ENCODE measurements around the gene LONP2.

LONP2 gene, protein sequence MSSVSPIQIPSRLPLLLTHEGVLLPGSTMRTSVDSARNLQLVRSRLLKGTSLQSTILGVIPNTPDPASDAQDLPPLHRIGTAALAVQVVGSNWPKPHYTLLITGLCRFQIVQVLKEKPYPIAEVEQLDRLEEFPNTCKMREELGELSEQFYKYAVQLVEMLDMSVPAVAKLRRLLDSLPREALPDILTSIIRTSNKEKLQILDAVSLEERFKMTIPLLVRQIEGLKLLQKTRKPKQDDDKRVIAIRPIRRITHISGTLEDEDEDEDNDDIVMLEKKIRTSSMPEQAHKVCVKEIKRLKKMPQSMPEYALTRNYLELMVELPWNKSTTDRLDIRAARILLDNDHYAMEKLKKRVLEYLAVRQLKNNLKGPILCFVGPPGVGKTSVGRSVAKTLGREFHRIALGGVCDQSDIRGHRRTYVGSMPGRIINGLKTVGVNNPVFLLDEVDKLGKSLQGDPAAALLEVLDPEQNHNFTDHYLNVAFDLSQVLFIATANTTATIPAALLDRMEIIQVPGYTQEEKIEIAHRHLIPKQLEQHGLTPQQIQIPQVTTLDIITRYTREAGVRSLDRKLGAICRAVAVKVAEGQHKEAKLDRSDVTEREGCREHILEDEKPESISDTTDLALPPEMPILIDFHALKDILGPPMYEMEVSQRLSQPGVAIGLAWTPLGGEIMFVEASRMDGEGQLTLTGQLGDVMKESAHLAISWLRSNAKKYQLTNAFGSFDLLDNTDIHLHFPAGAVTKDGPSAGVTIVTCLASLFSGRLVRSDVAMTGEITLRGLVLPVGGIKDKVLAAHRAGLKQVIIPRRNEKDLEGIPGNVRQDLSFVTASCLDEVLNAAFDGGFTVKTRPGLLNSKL

GRCh38 chr16:48244080-48244862, at the start of gene LONP2:
Gene LONP2 (plus strand): TSS chr16:48244300. CDS start chr16:48244389, 89 bp downstream.
- TF ChIP-seq ZFX (IDR thresholded peaks at IDR 0.05) (peak; percentile 99), CTCF (conservative IDR thresholded peaks at IDR 0.05) (no peak)
- H3K27ac ChIP-seq = peak within 1 kb of the TSS; percentile 93

- H3K27ac ChIP-seq = no peak overlapping the region
- TF ChIP-seq CTCF (conservative IDR thresholded peaks at IDR 0.05) (no peak), ZFX (IDR thresholded peaks at IDR 0.05) (no peak)
Observed at GRCh38 chr16:48194828-48195556, 49.1 kb upstream of the LONP2 start.

- no peak overlapping the region for H3K27ac ChIP-seq
- TF ChIP-seq ZFX (IDR thresholded peaks at IDR 0.05) (no peak), CTCF (conservative IDR thresholded peaks at IDR 0.05) (no peak)
Observed at GRCh38 chr16:48197294-48197693, 46.8 kb upstream of the LONP2 start.

DNA sequence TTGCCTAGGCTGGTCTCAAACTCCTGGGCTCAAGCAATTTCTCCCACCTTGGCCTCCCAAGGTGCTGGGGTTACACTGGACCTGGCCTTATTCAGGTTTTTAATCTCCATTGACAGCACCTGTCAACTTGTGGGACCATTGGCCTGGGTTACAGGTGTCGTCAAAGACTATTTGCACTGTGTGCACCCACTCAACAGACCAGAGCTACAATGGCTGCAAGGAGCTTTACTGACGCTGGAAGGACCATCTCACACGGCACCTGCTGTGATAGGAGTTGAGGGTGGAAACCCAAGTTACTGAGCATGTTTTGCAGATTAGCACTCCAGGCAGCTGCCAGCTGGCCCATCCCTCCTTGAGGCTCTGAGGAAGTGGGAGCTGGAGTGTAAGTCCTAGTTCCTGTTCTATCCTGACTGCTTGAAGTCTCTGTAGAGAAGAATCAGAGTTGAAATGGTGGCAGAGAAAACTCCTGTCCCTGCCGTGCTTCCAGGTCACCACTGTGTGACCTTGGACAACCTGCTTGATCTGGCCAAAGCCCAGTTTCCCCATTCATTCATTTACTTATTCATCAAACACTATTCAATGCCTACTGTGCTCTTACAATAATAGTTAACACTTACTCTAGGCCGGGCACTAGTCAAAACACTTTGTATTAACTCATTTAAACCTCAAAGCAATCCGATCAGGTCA, 42.4 kb upstream of the LONP2 start:
- TF ChIP-seq CTCF (conservative IDR thresholded peaks at IDR 0.05) (no peak), ZFX (IDR thresholded peaks at IDR 0.05) (no peak)
- no peak overlapping the region for H3K27ac ChIP-seq

GRCh38 chr16:48203974-48204824, 39.9 kb upstream of the LONP2 start:
- H3K27ac ChIP-seq = no peak overlapping the region
- no peak for TF ChIP-seq ZFX (IDR thresholded peaks at IDR 0.05)
- TF ChIP-seq CTCF (conservative IDR thresholded peaks at IDR 0.05) = no peak

DNA sequence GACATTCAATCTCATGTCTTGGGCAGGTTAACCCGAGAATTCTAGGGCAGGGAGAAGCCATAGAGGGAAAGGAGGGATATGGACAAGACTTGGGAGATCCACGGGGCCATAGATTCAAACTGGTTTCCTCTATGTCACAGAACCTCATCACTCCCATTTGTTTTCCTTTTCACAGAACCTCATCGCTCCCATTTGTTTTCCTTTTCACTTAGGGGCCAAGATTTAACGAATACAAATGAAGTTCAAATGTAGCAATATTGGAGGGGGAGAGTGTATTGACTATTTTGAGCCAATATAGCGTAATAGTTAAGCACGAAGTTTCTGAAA, 39.3 kb upstream of the LONP2 start:
- H3K27ac ChIP-seq = no peak overlapping the region
- TF ChIP-seq CTCF (conservative IDR thresholded peaks at IDR 0.05) (no peak), ZFX (IDR thresholded peaks at IDR 0.05) (no peak)
